ENCODE results near the gene RNF187. TPM values are rescaled to one million over a fixed set of nuclear protein-coding genes. Genes with fewer than 3 reads are reported as not detected.

The RNF187 gene
- total RNA-seq, 1 experiment from 2014 or later = 63.4 TPM

GRCh38 chr1:228497817-228498216 is 10.6 kb downstream of the RNF187 start:
- no peak overlapping the region for H2AK5ac ChIP-seq (ENCODE audit: insufficient read length, low read length)
- no peaks in the 10 kb centered on the region for H3K23me2 ChIP-seq (ENCODE audit: insufficient read length, low read depth, low read length, poor library complexity, severe bottlenecking)
- no peaks in the 10 kb centered on the region for H3K4me1 ChIP-seq (ENCODE audit: insufficient read depth, low read length)
- no peaks in the 10 kb centered on the region for H4K20me1 ChIP-seq (ENCODE audit: control insufficient read depth, insufficient read depth, insufficient read length)
- H3K4me3 Mint-ChIP-seq = no peak overlapping the region
- no peaks in the 10 kb centered on the region for H3K9me3 ChIP-seq (ENCODE audit: control insufficient read depth, low read depth, low read length)
- H2BK12ac ChIP-seq (ENCODE audit: insufficient read length, low read depth, low read length) = no peak overlapping the region
- H3K27ac ChIP-seq (ENCODE audit: insufficient read length, low read depth, low read length) = no peak overlapping the region
- no peak overlapping the region for H2BK120ac ChIP-seq (ENCODE audit: low read depth, low read length, poor library complexity, severe bottlenecking)
- no peak overlapping the region for H4K8ac ChIP-seq (replicated peaks; ENCODE audit: insufficient read length, low read depth, low read length)
- DNase-seq = no peak
- H3K27me3 Mint-ChIP-seq (ENCODE audit: low read depth) = peaks cover 55% of the 10 kb centered on the region
- H3K4me1 Mint-ChIP-seq = peaks cover 12 to 18% of the 10 kb centered on the region in 2 experiments
- H4K5ac ChIP-seq (ENCODE audit: insufficient read length, low read depth, low read length) = no peak overlapping the region
- H3K79me1 ChIP-seq (ENCODE audit: insufficient read depth, low read depth, low read length, poor library complexity, severe bottlenecking) = no peaks in the 10 kb centered on the region
- peaks cover 22% of the 10 kb centered on the region for H3K27me3 ChIP-seq (ENCODE audit: insufficient read depth, low read length)
- H3T11ph ChIP-seq (ENCODE audit: low read length) = no peak overlapping the region
- H3K27ac Mint-ChIP-seq = peak overlapping the region in 1 of 3 experiments; percentile 89; a peak in 1 of 7 replicates
- no peaks in the 10 kb centered on the region for H3K79me2 ChIP-seq (ENCODE audit: insufficient read depth, low read length)
- H3K4ac ChIP-seq (ENCODE audit: low read depth, low read length) = no peak overlapping the region
- H2BK15ac ChIP-seq (ENCODE audit: low read depth, low read length) = no peak overlapping the region
- H3K9ac ChIP-seq (ENCODE audit: extremely low read depth, insufficient read length, low read length) = no peak overlapping the region
- H3K36me3 Mint-ChIP-seq (ENCODE audit: insufficient read depth in 1 of 3, low read depth in 3 of 3) = peaks cover 12 to 24% (median 22%) of the 10 kb centered on the region in 3 experiments
- WGBS (ENCODE audit: extremely low coverage, insufficient read length, low lambda C conversion rate) = no CpG with 5 or more reads among the region's 8 CpGs
- H3K4me2 ChIP-seq (ENCODE audit: insufficient read depth, insufficient read length, low read length) = no peak overlapping the region
- H3K9me3 Mint-ChIP-seq = no peaks in the 10 kb centered on the region
- no peak overlapping the region for H3K14ac ChIP-seq (ENCODE audit: insufficient read depth, low read length)
- no peak overlapping the region for H3K56ac ChIP-seq (ENCODE audit: insufficient read length, low read depth, low read length)
- TF ChIP-seq, protein P1, sequence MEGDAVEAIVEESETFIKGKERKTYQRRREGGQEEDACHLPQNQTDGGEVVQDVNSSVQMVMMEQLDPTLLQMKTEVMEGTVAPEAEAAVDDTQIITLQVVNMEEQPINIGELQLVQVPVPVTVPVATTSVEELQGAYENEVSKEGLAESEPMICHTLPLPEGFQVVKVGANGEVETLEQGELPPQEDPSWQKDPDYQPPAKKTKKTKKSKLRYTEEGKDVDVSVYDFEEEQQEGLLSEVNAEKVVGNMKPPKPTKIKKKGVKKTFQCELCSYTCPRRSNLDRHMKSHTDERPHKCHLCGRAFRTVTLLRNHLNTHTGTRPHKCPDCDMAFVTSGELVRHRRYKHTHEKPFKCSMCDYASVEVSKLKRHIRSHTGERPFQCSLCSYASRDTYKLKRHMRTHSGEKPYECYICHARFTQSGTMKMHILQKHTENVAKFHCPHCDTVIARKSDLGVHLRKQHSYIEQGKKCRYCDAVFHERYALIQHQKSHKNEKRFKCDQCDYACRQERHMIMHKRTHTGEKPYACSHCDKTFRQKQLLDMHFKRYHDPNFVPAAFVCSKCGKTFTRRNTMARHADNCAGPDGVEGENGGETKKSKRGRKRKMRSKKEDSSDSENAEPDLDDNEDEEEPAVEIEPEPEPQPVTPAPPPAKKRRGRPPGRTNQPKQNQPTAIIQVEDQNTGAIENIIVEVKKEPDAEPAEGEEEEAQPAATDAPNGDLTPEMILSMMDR (conservative IDR thresholded peaks at IDR 0.05) = no peak
- no peak overlapping the region for H2BK20ac ChIP-seq (ENCODE audit: low read depth, low read length, poor library complexity, severe bottlenecking)
- no peak overlapping the region for H3K18ac ChIP-seq (ENCODE audit: insufficient read length, low read depth, low read length)
- no peak overlapping the region for H4K91ac ChIP-seq (ENCODE audit: insufficient read length, low read depth, low read length)
- H2AFZ ChIP-seq (ENCODE audit: low read length) = no peak overlapping the region
- H2BK5ac ChIP-seq (ENCODE audit: insufficient read length, low read length) = no peak overlapping the region
- H3K23ac ChIP-seq (ENCODE audit: insufficient read length, low read depth, low read length) = no peak overlapping the region

All from H9 (cell line).